IPS-18c (cell line): ENCODE measurements around the gene TNNC1.

Experiments used
- H3K4me3 ChIP-seq: 2 replicates; pipeline ENCODE4 v1.7.0; 2013; ENCODE audit warnings: low read depth, mild to moderate bottlenecking, low read length, moderate library complexity; ENCODE audit not compliant: insufficient read depth
- H3K9me3 ChIP-seq: one replicate; pipeline ENCODE4 v1.6.1; 2013; ENCODE audit warnings: mild to moderate bottlenecking, low read length, moderate library complexity; ENCODE audit not compliant: control insufficient read depth, insufficient read depth

Gene TNNC1

GRCh38 chr3:52487788-52488691, 34.2 kb upstream of the TNNC1 start:
- no peaks in the 10 kb centered on the region for H3K9me3 ChIP-seq
- no peak overlapping the region for H3K4me3 ChIP-seq

GRCh38 chr3:52487050-52487787, 33.4 kb upstream of the TNNC1 start:
- H3K4me3 ChIP-seq: no peak overlapping the region
- no peaks in the 10 kb centered on the region for H3K9me3 ChIP-seq

- H3K9me3 ChIP-seq: no peaks in the 10 kb centered on the region
- H3K4me3 ChIP-seq: no peak overlapping the region
Observed at GRCh38 chr3:52484680-52485461, 31.0 kb upstream of the TNNC1 start.

- no peaks in the 10 kb centered on the region for H3K9me3 ChIP-seq
- H3K4me3 ChIP-seq: no peak overlapping the region
Observed at GRCh38 chr3:52483577-52484381, 29.9 kb upstream of the TNNC1 start.

GRCh38 chr3:52483081-52483480, 29.2 kb upstream of the TNNC1 start:
- Histone ChIP-seq H3K4me3 (no peak overlapping the region), H3K9me3 (no peaks in the 10 kb centered on the region)

- H3K4me3 ChIP-seq: no peak overlapping the region
- H3K9me3 ChIP-seq: no peaks in the 10 kb centered on the region
Observed at GRCh38 chr3:52481819-52482521, 28.1 kb upstream of the TNNC1 start.

GRCh38 chr3:52480768-52481715, 27.2 kb upstream of the TNNC1 start:
- no peak overlapping the region for H3K4me3 ChIP-seq

GRCh38 chr3:52479877-52480575, 26.2 kb upstream of the TNNC1 start:
- H3K9me3 ChIP-seq: no peaks in the 10 kb centered on the region
- no peak overlapping the region for H3K4me3 ChIP-seq

More at GRCh38 chr3:52480768-52481715, 27.2 kb upstream of the TNNC1 start:
- H3K9me3 ChIP-seq: no peaks in the 10 kb centered on the region

- Histone ChIP-seq H3K9me3 (no peaks in the 10 kb centered on the region), H3K4me3 (no peak overlapping the region)
Observed at GRCh38 chr3:52479037-52479876, 25.4 kb upstream of the TNNC1 start.

- Histone ChIP-seq H3K4me3 (no peak overlapping the region), H3K9me3 (no peaks in the 10 kb centered on the region)
Observed at GRCh38 chr3:52477796-52478095, 23.9 kb upstream of the TNNC1 start.

GRCh38 chr3:52477076-52477795, 23.4 kb upstream of the TNNC1 start:
- Histone ChIP-seq H3K9me3 (no peaks in the 10 kb centered on the region), H3K4me3 (no peak overlapping the region)

GRCh38 chr3:52473026-52473425, 19.2 kb upstream of the TNNC1 start:
- Histone ChIP-seq H3K9me3 (no peaks in the 10 kb centered on the region), H3K4me3 (no peak overlapping the region)

- Histone ChIP-seq H3K9me3 (no peaks in the 10 kb centered on the region), H3K4me3 (no peak overlapping the region)
Observed at GRCh38 chr3:52472239-52473000, 18.6 kb upstream of the TNNC1 start.
